Measurements from ENCODE around the gene LRP8. TPM values are rescaled to one million over a fixed set of nuclear protein-coding genes. Genes with fewer than 3 reads are reported as not detected.
A peak's percentile ranks its signal among the peaks of the same experiment; 100 is the strongest.

The LRP8 gene
- total RNA-seq, 6 experiments from 2014 or later: 0.21 to 1.2 (median 0.56) TPM

GRCh38 chr1:53375440-53375839, 47.6 kb upstream of the LRP8 start:
- Histone ChIP-seq H3K27me3 (no peaks in the 10 kb centered on the region), H3K36me3 (no peaks in the 10 kb centered on the region), H3K27ac (no peak overlapping the region), H3K4me1 (no peaks in the 10 kb centered on the region), H3K4me3 (no peak overlapping the region), H3K9me3 (no peaks in the 10 kb centered on the region)
- DNase-seq (peak in 2 of 3 donors; percentile 27 to 33), ATAC-seq (no peak)
- TF ChIP-seq POLR2A (IDR thresholded peaks at IDR 0.05): no peak
- TF ChIP-seq CTCF (IDR thresholded peaks at IDR 0.05): no peak
- 21% methylated on average over 6 of the region's 13 CpGs for WGBS (ENCODE audit: insufficient coverage, low coverage, low lambda C conversion rate, missing lambda C conversion rate)
- intact Hi-C loops (cut with DNase I): no loop called here

GRCh38 chr1:53373246-53373645, 45.4 kb upstream of the LRP8 start:
- no peak overlapping the region for H3K4me3 ChIP-seq
- intact Hi-C loops (cut with DNase I): no loop called here
- TF ChIP-seq POLR2A (IDR thresholded peaks at IDR 0.05) (no peak), CTCF (IDR thresholded peaks at IDR 0.05) (no peak)
- H3K9me3 ChIP-seq: no peaks in the 10 kb centered on the region
- no peak overlapping the region for H3K27ac ChIP-seq
- no peak for ATAC-seq
- 85% methylated on average over 4 of the region's 11 CpGs for WGBS (ENCODE audit: insufficient coverage, low coverage, low lambda C conversion rate, missing lambda C conversion rate)
- H3K27me3 ChIP-seq: no peaks in the 10 kb centered on the region
- no peaks in the 10 kb centered on the region for H3K36me3 ChIP-seq
- DNase-seq: peak in 2 of 3 donors; percentile 11 to 17
- no peaks in the 10 kb centered on the region for H3K4me1 ChIP-seq

GRCh38 chr1:53372501-53372951, 44.7 kb upstream of the LRP8 start:
- DNase-seq (peak in 2 of 3 donors; percentile 23), ATAC-seq (no peak)
- intact Hi-C loops (cut with DNase I): no loop called here
- Histone ChIP-seq H3K27me3 (no peaks in the 10 kb centered on the region), H3K27ac (no peak overlapping the region), H3K4me1 (no peaks in the 10 kb centered on the region), H3K36me3 (no peaks in the 10 kb centered on the region), H3K9me3 (no peaks in the 10 kb centered on the region), H3K4me3 (no peak overlapping the region)
- TF ChIP-seq CTCF (IDR thresholded peaks at IDR 0.05): no peak
- TF ChIP-seq POLR2A (IDR thresholded peaks at IDR 0.05): no peak
- WGBS (ENCODE audit: insufficient coverage, low coverage, low lambda C conversion rate, missing lambda C conversion rate): 82% methylated on average over 2 of the region's 6 CpGs

- peak in 2 of 3 donors; percentile 18 to 23 for DNase-seq
- no peaks in the 10 kb centered on the region for H3K4me1 ChIP-seq
- intact Hi-C loops (cut with DNase I): no loop called here
Measured at GRCh38 chr1:53371851-53372250, 44.0 kb upstream of the LRP8 start.

More at GRCh38 chr1:53371851-53372250, 44.0 kb upstream of the LRP8 start:
- H3K9me3 ChIP-seq: no peaks in the 10 kb centered on the region
- H3K27me3 ChIP-seq: no peaks in the 10 kb centered on the region
- WGBS (ENCODE audit: insufficient coverage, low coverage, low lambda C conversion rate, missing lambda C conversion rate): 68% methylated on average over 4 of the region's 5 CpGs
- no peak overlapping the region for H3K27ac ChIP-seq
- TF ChIP-seq POLR2A (IDR thresholded peaks at IDR 0.05): no peak
- no peak for TF ChIP-seq CTCF (IDR thresholded peaks at IDR 0.05)
- ATAC-seq: no peak
- H3K36me3 ChIP-seq: no peaks in the 10 kb centered on the region
- no peak overlapping the region for H3K4me3 ChIP-seq
